ENCODE data around the gene PGA3.
"Not testable (repeated sequence)": the region's sequence is repeated elsewhere in the genome, so short reads cannot be mapped to it uniquely, and the experiment has no call there.

The PGA3 gene

DNA sequence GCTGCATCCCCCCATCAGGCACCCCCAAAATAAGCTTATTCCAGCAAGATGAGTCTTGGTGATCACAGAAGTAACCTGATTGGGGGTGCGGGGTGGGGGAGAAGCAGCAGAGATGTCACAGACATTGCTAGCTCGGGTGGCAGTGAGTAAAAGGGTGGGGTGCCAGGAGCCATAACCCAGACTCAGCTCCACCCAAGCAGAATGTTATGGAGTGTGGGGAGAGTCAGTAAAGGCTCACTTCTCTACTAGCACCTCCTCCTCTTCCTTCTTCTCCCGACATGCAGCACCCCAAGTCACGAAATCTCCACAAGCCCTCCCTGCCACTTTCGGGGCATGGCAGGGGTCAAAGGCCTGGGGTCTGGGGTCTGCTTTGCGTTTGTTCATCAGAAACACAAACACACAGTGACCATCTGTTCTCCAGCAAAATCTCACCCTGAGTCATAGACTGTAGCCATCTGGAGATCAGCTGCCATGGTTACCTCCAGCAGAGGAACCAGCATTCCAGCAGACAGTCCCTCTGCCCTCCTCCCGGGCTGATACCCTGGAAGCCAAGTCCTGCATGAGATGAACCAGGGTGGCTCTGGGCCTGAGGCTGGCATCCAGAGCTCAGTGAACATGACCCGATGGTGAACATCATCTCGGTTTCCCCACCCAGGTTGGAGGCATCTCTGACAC is 4.5 kb downstream of the PGA3 start:
- not testable (repeated sequence) for H3K4me3 ChIP-seq (ENCODE audit: insufficient read depth, low read length, poor library complexity, severe bottlenecking); H3K9me2 ChIP-seq (replicated peaks; ENCODE audit: insufficient read depth, low read length); H3K9me3 ChIP-seq (ENCODE audit: insufficient read depth, low read length); H3K9ac ChIP-seq (ENCODE audit: low read length); H4K20me1 ChIP-seq (ENCODE audit: low read depth, low read length); H2AFZ ChIP-seq (ENCODE audit: low read depth, low read length, severe bottlenecking); H3K27ac ChIP-seq (ENCODE audit: low read depth, low read length); H3K36me3 ChIP-seq (ENCODE audit: low read length); H3K27me3 ChIP-seq (ENCODE audit: low read length); H3K4me2 ChIP-seq (ENCODE audit: low read depth, low read length, poor library complexity, severe bottlenecking); H3F3A ChIP-seq (ENCODE audit: insufficient read depth); H3K79me2 ChIP-seq (ENCODE audit: insufficient read depth, low read length)

DNA sequence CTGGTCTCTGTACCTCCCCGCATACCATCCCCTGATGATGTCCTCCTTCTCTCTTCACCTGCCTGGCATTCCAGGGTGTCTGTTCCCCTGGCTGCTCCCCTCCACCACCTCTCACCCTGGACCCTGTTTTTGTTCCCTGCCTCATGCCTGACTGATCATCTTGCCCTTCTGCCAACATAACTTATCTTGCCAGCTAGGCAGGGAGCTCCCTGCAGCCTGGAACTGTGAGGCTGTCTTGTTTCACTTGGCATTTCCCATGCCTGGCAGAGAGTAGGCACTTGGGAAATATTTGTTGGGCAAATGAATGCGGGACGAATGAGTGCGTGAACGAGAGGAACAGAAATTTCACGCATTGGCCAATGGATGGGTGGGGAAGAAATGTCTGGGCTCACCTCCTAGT is 7.3 kb downstream of the PGA3 start:
- not testable (repeated sequence) for H3K79me2 ChIP-seq (ENCODE audit: insufficient read depth, low read length); H3K36me3 ChIP-seq (ENCODE audit: low read length); H3K9me3 ChIP-seq (ENCODE audit: insufficient read depth, low read length); H3K27me3 ChIP-seq (ENCODE audit: low read length); H3K9ac ChIP-seq (ENCODE audit: low read length); H3K4me2 ChIP-seq (ENCODE audit: low read depth, low read length, poor library complexity, severe bottlenecking); H2AFZ ChIP-seq (ENCODE audit: low read depth, low read length, severe bottlenecking); H3K27ac ChIP-seq (ENCODE audit: low read depth, low read length); H3K9me2 ChIP-seq (replicated peaks; ENCODE audit: insufficient read depth, low read length); H3F3A ChIP-seq (ENCODE audit: insufficient read depth); H3K4me3 ChIP-seq (ENCODE audit: insufficient read depth, low read length, poor library complexity, severe bottlenecking); H4K20me1 ChIP-seq (ENCODE audit: low read depth, low read length)

DNA sequence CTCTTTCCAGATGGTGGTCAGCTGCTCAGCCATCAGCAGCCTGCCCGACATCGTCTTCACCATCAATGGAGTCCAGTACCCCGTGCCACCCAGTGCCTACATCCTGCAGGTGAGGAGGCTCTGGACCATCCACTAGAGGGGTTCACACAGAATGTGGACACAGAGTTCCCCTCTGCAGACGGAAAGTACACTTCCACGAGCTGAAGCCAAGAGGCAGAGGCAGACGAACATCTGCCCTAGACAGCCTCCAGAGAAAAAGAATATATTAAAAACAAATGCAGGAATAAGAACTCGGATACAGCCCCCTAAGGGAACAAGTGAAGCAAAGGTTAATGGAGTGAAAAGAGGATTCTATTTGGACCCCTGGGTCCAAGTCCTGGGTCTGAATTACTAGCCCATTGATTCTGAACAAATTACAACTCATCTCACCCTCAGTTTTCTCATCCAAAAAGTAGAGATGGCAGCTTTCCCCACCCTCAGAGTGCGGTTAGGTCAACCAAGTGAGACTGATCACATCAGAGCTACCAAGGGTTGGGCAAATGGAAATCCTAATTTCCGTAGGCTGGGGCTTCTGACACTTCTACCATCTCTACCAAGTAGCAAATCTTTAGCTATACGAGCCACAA is 8.1 kb downstream of the PGA3 start:
- not testable (repeated sequence) for H3K27ac ChIP-seq (ENCODE audit: low read depth, low read length); H3K4me3 ChIP-seq (ENCODE audit: insufficient read depth, low read length, poor library complexity, severe bottlenecking); H2AFZ ChIP-seq (ENCODE audit: low read depth, low read length, severe bottlenecking); H3K27me3 ChIP-seq (ENCODE audit: low read length); H4K20me1 ChIP-seq (ENCODE audit: low read depth, low read length); H3K36me3 ChIP-seq (ENCODE audit: low read length); H3F3A ChIP-seq (ENCODE audit: insufficient read depth); H3K4me2 ChIP-seq (ENCODE audit: low read depth, low read length, poor library complexity, severe bottlenecking); H3K9me2 ChIP-seq (replicated peaks; ENCODE audit: insufficient read depth, low read length); H3K9me3 ChIP-seq (ENCODE audit: insufficient read depth, low read length); H3K9ac ChIP-seq (ENCODE audit: low read length); H3K79me2 ChIP-seq (ENCODE audit: insufficient read depth, low read length)

DNA sequence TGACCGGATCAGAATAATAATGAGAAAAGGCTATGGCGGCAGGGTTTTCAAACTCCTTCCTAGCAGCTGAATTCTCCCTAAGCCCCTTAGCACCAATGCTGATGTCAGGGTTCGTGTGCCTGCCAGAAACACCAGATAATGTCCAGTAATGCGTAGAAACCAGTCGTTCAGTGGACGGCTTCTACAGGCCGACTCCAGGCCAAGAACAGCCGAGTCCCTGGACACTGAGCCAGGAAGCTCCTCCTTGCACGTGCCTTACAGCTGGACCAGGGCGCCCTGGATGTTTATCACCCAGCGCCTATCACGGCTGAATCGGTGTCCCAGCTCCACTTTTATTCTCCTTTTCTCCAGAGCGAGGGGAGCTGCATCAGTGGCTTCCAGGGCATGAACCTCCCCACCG is 8.9 kb downstream of the PGA3 start:
- not testable (repeated sequence) for H4K20me1 ChIP-seq (ENCODE audit: low read depth, low read length); H3K9me3 ChIP-seq (ENCODE audit: insufficient read depth, low read length); H3K36me3 ChIP-seq (ENCODE audit: low read length); H3K27me3 ChIP-seq (ENCODE audit: low read length); H3K27ac ChIP-seq (ENCODE audit: low read depth, low read length); H3K79me2 ChIP-seq (ENCODE audit: insufficient read depth, low read length); H3K4me2 ChIP-seq (ENCODE audit: low read depth, low read length, poor library complexity, severe bottlenecking); H3K9ac ChIP-seq (ENCODE audit: low read length); H3F3A ChIP-seq (ENCODE audit: insufficient read depth); H2AFZ ChIP-seq (ENCODE audit: low read depth, low read length, severe bottlenecking); H3K4me3 ChIP-seq (ENCODE audit: insufficient read depth, low read length, poor library complexity, severe bottlenecking); H3K9me2 ChIP-seq (replicated peaks; ENCODE audit: insufficient read depth, low read length)

DNA sequence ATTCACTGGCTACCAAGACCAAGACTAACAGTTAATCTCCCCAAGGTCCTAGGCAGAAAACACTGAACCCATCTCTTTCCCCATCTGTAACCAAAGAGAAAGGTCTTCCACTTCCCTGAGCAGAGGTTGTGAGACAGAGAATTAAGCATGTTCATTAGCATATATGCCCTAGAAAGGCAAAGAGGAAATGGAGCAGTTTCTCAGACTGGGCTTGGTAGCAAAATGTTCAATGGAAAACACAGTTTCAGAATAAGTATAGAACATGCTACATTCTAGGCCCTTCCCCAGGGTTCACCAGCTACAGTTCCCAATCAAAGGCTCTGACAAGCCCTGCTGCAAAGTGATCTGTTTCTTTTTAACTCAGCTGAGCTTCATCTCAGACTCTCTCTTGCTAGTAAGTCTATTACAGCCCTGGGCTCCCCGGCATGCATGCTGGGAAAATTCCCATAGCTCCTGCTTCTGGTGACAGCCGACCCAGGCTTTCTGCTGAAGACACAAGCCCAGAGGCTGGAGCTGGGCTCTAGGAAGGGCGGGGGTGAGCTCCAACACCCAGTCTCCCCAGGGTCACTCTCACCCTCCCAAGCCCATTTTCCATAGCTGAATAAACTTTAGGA is 10.5 kb downstream of the PGA3 start:
- H2AFZ ChIP-seq (ENCODE audit: low read depth, low read length, severe bottlenecking); H3K27me3 ChIP-seq (ENCODE audit: low read length); H3K9me2 ChIP-seq (replicated peaks; ENCODE audit: insufficient read depth, low read length); H3K79me2 ChIP-seq (ENCODE audit: insufficient read depth, low read length); H4K20me1 ChIP-seq (ENCODE audit: low read depth, low read length); H3K9me3 ChIP-seq (ENCODE audit: insufficient read depth, low read length); H3K9ac ChIP-seq (ENCODE audit: low read length); H3K4me3 ChIP-seq (ENCODE audit: insufficient read depth, low read length, poor library complexity, severe bottlenecking); H3K27ac ChIP-seq (ENCODE audit: low read depth, low read length); H3K4me2 ChIP-seq (ENCODE audit: low read depth, low read length, poor library complexity, severe bottlenecking); H3F3A ChIP-seq (ENCODE audit: insufficient read depth); H3K36me3 ChIP-seq (ENCODE audit: low read length): not testable (repeated sequence)

DNA sequence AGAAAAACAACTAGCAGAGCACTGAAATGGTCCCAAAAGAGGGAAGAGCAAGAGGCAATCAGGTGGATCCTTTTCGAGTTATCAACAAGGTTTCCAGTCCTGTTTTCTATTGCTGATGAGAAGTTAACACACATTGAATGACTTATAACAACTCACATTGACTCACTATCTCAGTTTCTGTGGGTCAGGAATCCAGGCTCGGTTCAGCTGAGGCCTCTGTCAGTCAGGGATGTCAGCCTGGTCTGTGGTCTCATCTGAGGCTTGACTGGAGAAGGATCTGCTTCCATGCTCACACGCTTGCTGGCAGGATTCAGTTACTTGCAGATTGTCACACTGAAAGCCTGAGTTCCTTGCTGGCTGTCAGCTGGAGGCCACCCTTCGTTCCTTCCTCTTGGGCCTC is 15.0 kb downstream of the PGA3 start:
- not testable (repeated sequence) for H3K79me2 ChIP-seq (ENCODE audit: insufficient read depth, low read length); H3K9me2 ChIP-seq (replicated peaks; ENCODE audit: insufficient read depth, low read length); H3K27me3 ChIP-seq (ENCODE audit: low read length); H3K4me2 ChIP-seq (ENCODE audit: low read depth, low read length, poor library complexity, severe bottlenecking); H4K20me1 ChIP-seq (ENCODE audit: low read depth, low read length); H2AFZ ChIP-seq (ENCODE audit: low read depth, low read length, severe bottlenecking); H3K9me3 ChIP-seq (ENCODE audit: insufficient read depth, low read length); H3K27ac ChIP-seq (ENCODE audit: low read depth, low read length); H3K4me3 ChIP-seq (ENCODE audit: insufficient read depth, low read length, poor library complexity, severe bottlenecking); H3K9ac ChIP-seq (ENCODE audit: low read length); H3K36me3 ChIP-seq (ENCODE audit: low read length); H3F3A ChIP-seq (ENCODE audit: insufficient read depth)

- not testable (repeated sequence) for H3K4me2 ChIP-seq (ENCODE audit: low read depth, low read length, poor library complexity, severe bottlenecking); H3K4me3 ChIP-seq (ENCODE audit: insufficient read depth, low read length, poor library complexity, severe bottlenecking); H3K9me2 ChIP-seq (replicated peaks; ENCODE audit: insufficient read depth, low read length); H3K79me2 ChIP-seq (ENCODE audit: insufficient read depth, low read length); H3F3A ChIP-seq (ENCODE audit: insufficient read depth); H3K36me3 ChIP-seq (ENCODE audit: low read length); H4K20me1 ChIP-seq (ENCODE audit: low read depth, low read length); H3K27ac ChIP-seq (ENCODE audit: low read depth, low read length); H3K9ac ChIP-seq (ENCODE audit: low read length); H2AFZ ChIP-seq (ENCODE audit: low read depth, low read length, severe bottlenecking); H3K9me3 ChIP-seq (ENCODE audit: insufficient read depth, low read length); H3K27me3 ChIP-seq (ENCODE audit: low read length)
Observed at GRCh38 chr11:61219016-61219415, 15.7 kb downstream of the PGA3 start.

DNA sequence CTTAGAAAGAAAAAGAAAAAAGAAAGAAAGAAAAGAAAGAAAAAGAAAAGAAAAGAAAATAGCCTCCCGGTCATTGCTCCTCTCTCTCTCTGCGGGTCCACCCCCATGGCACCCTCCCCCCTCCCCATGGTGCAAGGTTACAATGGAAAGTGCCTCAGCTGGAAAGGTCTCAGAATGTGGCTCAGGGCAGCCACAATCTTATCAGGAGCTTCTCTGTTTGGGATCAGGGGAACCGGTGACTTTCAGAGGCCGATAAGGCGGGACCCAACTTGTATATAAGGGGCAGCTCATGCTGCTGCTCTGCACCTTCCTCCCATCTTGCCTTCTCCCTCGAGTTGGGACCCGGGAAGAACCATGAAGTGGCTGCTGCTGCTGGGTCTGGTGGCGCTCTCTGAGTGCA is 18.7 kb downstream of the PGA3 start, which contains the start of gene PGA4:
PGA4 (plus strand) TSS at position 301 of the 400 bp plus-strand sequence; CDS start at position 355, 54 bp downstream.
- H3K4me3 ChIP-seq (ENCODE audit: insufficient read depth, low read length, poor library complexity, severe bottlenecking); H3K27ac ChIP-seq (ENCODE audit: low read depth, low read length); H3K9ac ChIP-seq (ENCODE audit: low read length); H3K4me2 ChIP-seq (ENCODE audit: low read depth, low read length, poor library complexity, severe bottlenecking); H4K20me1 ChIP-seq (ENCODE audit: low read depth, low read length); H3F3A ChIP-seq (ENCODE audit: insufficient read depth); H3K9me3 ChIP-seq (ENCODE audit: insufficient read depth, low read length); H3K79me2 ChIP-seq (ENCODE audit: insufficient read depth, low read length); H3K36me3 ChIP-seq (ENCODE audit: low read length); H3K9me2 ChIP-seq (replicated peaks; ENCODE audit: insufficient read depth, low read length); H2AFZ ChIP-seq (ENCODE audit: low read depth, low read length, severe bottlenecking); H3K27me3 ChIP-seq (ENCODE audit: low read length): not testable (repeated sequence)
